Measurements from ENCODE around the gene EIF2S2.

DNA sequence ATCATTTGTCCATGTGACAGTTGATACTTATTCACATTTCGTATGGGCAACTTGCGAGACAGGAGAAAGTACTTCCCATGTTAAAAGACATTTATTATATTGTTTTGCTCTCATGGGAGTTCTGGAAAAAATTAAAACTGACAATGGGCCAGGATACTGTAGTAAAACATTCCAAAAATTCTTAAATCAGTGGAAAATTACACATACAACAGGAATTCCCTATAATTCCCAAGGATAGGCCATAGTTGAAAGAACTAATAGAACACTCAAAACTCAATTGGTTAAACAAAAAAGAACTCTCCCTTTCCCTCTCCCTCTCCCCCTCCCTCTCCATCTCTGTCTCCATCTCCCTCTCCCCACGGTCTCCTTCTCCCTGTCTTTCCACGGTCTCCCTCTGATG, 19.4 kb upstream of the EIF2S2 start:
- TF ChIP-seq, protein P1, sequence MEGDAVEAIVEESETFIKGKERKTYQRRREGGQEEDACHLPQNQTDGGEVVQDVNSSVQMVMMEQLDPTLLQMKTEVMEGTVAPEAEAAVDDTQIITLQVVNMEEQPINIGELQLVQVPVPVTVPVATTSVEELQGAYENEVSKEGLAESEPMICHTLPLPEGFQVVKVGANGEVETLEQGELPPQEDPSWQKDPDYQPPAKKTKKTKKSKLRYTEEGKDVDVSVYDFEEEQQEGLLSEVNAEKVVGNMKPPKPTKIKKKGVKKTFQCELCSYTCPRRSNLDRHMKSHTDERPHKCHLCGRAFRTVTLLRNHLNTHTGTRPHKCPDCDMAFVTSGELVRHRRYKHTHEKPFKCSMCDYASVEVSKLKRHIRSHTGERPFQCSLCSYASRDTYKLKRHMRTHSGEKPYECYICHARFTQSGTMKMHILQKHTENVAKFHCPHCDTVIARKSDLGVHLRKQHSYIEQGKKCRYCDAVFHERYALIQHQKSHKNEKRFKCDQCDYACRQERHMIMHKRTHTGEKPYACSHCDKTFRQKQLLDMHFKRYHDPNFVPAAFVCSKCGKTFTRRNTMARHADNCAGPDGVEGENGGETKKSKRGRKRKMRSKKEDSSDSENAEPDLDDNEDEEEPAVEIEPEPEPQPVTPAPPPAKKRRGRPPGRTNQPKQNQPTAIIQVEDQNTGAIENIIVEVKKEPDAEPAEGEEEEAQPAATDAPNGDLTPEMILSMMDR (conservative IDR thresholded peaks at IDR 0.05 in 1 of 2, IDR thresholded peaks at IDR 0.05 in 1 of 2; ENCODE audit: low read depth in 1 of 2, low read length in 2 of 2), result no peak
- TF ChIP-seq EZH2 (IDR thresholded peaks at IDR 0.05; ENCODE audit: low read length, missing control alignments), result no peak
